Activated CD4-positive, CD25-positive, alpha-beta regulatory T cell (primary cell): ENCODE results near the gene SERPINC1.
"Not testable (repeated sequence)": the region's sequence is repeated elsewhere in the genome, so short reads cannot be mapped to it uniquely, and the experiment has no call there.

Source experiments
- DNase-seq, 4 experiments: peaks; one replicate each; lab custom pipeline; 2025; lab: John Stamatoyannopoulos, UW

Gene SERPINC1

DNA sequence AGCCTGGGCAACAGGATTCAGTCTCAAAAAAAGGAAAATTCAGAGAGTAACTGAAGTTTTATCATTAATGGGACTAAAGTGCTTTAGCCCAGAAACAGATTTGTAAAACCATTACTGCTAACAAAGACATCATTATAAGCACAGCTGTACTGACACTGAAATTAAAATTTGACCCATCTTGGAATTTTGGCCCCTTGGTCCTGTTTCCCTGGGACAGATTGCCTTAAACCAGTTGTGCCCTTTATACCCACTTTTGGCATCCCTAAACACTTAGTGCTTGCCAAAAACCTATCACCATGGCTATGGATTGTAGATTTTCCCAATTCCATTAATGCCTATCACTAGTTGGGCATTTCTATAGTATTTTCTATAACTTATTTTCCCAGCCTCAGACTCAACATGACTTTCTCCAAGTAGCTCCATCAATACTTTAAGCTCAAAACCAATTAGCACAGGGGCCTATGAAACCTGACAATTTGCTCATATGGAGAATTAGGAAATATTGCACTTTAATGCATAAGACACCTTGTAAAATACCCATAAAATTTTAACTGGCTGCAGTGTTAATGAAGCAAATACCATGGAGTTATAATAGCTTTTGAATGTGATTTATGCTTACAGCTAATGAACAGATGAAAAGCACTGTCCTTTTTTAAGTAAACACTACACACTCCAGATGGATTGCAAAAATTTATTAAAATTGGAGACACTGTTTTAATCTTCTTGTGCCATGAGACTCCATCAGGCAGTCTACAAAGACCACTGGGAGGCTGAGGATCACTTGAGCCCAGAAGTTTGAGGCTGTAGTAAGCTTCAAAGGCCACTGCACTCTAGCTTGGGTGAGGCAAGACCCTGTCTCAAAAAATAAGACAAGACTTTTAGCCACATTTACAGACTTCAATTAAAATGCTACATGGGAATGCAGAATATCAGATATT, 53.6 kb downstream of the SERPINC1 start:
- DNase-seq: no peak

DNA sequence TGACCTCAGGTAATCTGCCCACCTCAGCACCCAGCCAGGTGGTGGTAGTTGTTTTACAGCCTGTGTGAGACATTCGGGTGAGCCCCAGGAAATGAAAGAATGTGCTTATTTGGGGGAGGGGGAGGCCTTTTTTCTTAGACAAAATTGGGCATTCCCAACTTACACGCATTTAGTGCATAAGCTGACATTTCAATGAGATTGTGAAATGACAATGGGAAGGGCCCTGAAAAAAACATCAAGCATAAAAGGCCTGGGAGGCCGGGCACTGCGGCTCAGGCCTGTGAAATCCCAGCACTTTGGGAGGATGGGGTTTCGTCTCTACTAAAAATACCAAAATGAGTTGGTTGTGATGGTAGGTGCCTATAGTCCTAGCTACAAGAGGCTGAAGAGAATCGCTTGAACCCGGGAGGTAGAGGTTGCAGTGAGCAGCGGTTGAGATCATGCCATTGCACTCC, 54.3 kb downstream of the SERPINC1 start:
- no peak for DNase-seq

DNA sequence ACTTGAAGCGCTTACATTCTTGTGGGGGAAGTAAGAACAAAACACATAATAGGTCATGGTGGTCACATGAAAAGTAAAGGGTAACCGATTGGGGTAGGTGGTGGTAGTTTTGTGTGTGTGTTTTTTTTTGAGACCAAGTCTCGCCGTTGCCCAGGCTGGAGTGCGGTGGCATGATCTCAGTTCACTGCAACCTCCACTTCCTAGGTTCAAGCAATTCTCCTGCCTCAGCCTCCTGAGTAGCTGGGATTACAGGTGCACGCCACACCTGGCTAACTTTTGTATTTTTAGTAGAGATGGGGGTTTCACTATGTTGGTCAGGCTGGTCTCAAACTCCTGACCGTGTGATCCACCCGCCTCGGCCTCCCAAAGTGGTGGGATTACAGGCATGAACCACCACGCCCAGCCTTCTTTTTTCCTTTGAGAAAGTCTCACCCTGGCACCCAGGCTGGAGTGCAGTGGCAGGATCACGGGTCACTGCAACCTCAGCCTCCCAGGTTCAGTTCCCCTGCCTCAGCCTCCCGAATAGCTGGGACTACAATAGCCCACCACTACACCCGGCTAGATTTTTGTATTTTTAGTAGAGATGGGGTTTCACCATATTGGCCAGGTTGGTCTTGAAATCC, 54.9 kb downstream of the SERPINC1 start:
- DNase-seq: not testable (repeated sequence)

DNA sequence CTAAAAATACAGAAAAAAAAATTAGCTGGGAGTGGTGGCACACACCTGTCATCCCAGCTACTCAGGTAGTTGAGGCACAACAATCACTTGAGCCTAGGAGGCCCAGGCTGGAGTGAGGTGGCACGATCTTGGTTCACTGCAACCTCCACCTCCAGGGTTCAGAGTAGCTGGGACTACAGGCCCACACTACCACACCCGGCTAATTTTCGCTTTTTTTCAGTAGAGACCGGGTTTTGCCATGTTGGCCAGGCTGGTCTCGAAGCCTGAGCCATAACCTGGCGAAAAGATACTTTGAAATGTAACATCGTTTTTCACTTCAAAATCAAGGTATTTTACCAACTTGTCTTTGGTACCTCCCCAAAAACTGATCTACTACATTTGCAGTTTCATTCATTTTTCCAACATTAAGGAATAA, 55.4 kb downstream of the SERPINC1 start:
- DNase-seq: no peak

DNA sequence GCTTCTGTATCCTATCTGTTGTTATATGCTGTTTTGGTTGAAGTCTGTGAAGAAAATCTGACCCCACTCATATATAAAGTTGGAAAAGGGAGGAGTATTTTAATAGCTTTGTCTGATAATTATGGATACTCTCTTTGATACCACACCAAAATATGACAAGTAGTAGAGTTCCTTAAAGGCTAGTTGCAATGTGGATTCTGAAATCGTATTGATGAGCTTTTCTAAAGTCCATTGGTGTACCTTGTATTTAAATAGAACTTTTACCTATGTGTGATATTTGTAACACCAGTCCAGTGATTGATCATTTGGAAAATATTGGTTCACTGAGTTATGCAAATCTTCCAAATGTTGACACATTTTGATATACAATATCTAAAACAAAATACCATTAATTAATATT, 57.1 kb downstream of the SERPINC1 start:
- no peak for DNase-seq

DNA sequence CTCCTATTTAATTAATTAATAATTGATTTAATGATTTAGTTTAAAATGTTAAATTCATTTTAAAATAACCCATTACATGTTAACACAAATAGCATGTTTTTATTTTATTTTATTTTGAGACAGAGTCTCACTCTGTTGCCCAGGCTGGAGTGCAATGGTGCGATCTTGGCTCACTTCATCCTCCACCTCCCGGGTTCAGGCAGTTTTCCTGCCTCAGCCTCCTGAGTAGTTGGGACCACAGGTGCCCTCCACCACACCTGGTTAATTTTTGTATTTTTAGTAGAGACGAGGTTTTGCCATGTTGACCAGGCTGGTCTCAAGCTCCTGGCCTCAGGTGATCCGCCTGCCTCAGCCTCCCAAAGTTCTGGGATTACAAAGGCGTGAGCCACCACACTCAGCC, 57.6 kb downstream of the SERPINC1 start:
- not testable (repeated sequence) for DNase-seq

DNA sequence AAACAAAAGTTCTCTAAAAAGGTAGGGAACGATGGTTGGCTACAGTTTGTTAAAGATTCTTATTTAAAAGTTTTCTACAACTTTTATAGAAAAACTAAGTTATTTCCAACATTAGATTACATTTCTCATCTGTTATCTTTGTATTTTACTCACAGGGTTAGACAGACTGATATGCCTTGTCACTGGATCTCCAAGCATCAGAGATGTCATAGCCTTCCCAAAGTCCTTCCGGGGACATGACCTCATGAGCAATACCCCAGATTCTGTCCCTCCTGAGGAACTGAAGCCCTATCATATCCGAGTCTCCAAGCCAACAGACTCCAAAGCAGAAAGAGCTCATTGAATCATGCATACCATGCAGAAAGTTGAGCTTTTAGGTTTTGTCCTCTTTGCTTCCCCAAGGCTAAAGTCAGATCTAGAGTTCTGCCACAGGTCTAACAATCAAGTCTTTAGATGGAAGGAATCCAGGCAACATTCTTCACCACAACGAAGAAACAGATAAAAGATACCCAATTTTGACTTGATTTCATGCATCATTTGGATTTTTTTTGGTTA, 59.7 kb downstream of the SERPINC1 start:
- no peak for DNase-seq

DNA sequence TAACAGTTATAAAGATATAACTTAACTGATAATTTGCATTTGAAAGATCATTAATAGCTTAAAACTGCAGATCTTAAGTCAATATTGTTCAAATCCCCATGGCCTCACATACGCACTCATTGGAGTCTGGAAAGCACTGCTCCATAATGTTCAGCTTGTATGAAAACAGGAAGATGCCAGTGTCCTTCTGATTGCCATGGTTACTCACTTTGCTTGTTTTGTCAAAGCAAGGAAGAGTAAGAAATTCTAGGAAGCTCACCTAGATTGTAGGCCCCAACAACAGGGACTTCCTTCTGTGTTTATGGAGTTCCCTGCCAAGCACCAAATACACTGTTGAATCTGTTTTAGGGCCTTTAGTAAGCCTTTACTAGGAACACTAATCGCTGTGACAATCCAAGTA, 60.2 kb downstream of the SERPINC1 start:
- no peak for DNase-seq

DNA sequence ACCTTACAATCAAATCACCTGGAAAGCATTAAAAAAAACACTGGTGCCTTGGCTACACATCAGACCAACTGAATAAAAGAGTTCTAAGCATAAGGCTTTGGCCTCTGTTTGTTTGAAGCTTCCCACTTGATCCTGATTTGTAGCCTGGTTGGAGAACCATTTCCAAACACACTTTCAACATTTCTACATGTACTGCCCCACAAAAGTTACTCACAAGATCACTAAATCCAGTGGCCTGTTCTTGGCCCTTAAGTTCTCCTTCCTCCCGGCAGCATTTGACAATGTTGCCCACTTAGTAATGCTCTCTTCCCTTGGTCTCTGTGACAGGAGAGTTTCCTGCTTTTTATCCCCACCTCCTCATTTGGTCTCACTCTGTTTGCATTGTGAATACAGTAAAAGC, 61.1 kb downstream of the SERPINC1 start:
- DNase-seq: no peak
